Right atrium auricular region (tissue), 2 donors: ENCODE results near the gene ADAMTS17. TPM values are rescaled to one million over a fixed set of nuclear protein-coding genes. Genes with fewer than 3 reads are reported as not detected.

Experiments
- DNase-seq: peaks from one replicate; pipeline ENCODE4 v3.0.0-alpha.2; 2019; ENCODE audit warnings: low spot score
- H3K27ac ChIP-seq, 2 donors: fragments of 200-600 bp; sonication (generic); 1 replicate in 1 of 2; 2 replicates in 1 of 2; pipeline ENCODE4 v1.5.1; 2016 to 2019
- H3K27me3 ChIP-seq, 2 donors: fragments of 200-600 bp; sonication (generic); one replicate each; pipeline versions ENCODE4 v1.5.1 to v1.6.0; 2017 to 2019
- H3K36me3 ChIP-seq: fragments of 200-600 bp; sonication (generic); one replicate; pipeline ENCODE4 v1.5.1; 2016
- H3K4me1 ChIP-seq, 2 donors: fragments of 200-600 bp; sonication (generic); one replicate each; pipeline versions ENCODE4 v1.5.1 to v1.6.0; 2017 to 2019
- H3K4me3 ChIP-seq, 2 donors: fragments of 200-600 bp; sonication (generic); 1 replicate in 1 of 2; 2 replicates in 1 of 2; pipeline ENCODE4 v1.5.1; 2017 to 2019; ENCODE audit warnings: mild to moderate bottlenecking in 1 of 2, moderate library complexity in 1 of 2
- H3K9me3 ChIP-seq, 2 donors: fragments of 200-600 bp; sonication (generic); one replicate each; pipeline ENCODE4 v1.5.1; 2019
- CTCF ChIP-seq, 2 donors: fragments of 200-600 bp; sonication (generic); IDR thresholded peaks; one replicate each; pipeline ENCODE4 v1.5.1; 2019; ENCODE audit warnings: antibody characterized with exemption in 2 of 2
- total RNA-seq, 2 donors: library from RNA; depleted of rRNA; stranded (reverse); fragments of >200 nt; gene quantifications; one replicate each; pipeline ENCODE4 v1.1.0, GENCODE V29; 2016

Gene ADAMTS17
- total RNA-seq, 2 donors from 2014 or later, result 3.6 to 4.4 TPM

- Histone ChIP-seq H3K36me3 (no peaks in the 10 kb centered on the region), H3K4me1 (no peaks in the 10 kb centered on the region), H3K27ac (no peak overlapping the region), H3K27me3 (no peaks in the 10 kb centered on the region), H3K4me3 (no peak overlapping the region), H3K9me3 (peaks cover 0 to 18% of the 10 kb centered on the region in 2 donors)
- TF ChIP-seq CTCF (IDR thresholded peaks at IDR 0.05), result no peak
- DNase-seq, result no peak
Measured at GRCh38 chr15:100123611-100124010, 218.2 kb downstream of the ADAMTS17 start.

- Histone ChIP-seq H3K4me3 (no peak overlapping the region), H3K27me3 (no peaks in the 10 kb centered on the region), H3K27ac (no peak overlapping the region), H3K36me3 (no peaks in the 10 kb centered on the region), H3K4me1 (peaks cover 0 to 7% of the 10 kb centered on the region in 2 donors), H3K9me3 (peaks cover 0 to 18% of the 10 kb centered on the region in 2 donors)
- DNase-seq, result no peak
- TF ChIP-seq CTCF (IDR thresholded peaks at IDR 0.05), result no peak
Measured at GRCh38 chr15:100121285-100121684, 220.5 kb downstream of the ADAMTS17 start.

- Histone ChIP-seq H3K9me3 (peaks cover 0 to 18% of the 10 kb centered on the region in 2 donors), H3K4me1 (peaks cover 0 to 19% of the 10 kb centered on the region in 2 donors), H3K36me3 (no peaks in the 10 kb centered on the region), H3K27me3 (no peaks in the 10 kb centered on the region), H3K27ac (no peak overlapping the region), H3K4me3 (no peak overlapping the region)
- DNase-seq, result no peak
- TF ChIP-seq CTCF (IDR thresholded peaks at IDR 0.05), result no peak
Measured at GRCh38 chr15:100120111-100120510, 221.7 kb downstream of the ADAMTS17 start.

- no peak for TF ChIP-seq CTCF (IDR thresholded peaks at IDR 0.05)
- no peak overlapping the region for H3K4me3 ChIP-seq
- no peaks in the 10 kb centered on the region for H3K27me3 ChIP-seq
- no peaks in the 10 kb centered on the region for H3K36me3 ChIP-seq
- DNase-seq, result no peak
- peaks cover 0 to 18% of the 10 kb centered on the region in 2 donors for H3K9me3 ChIP-seq
- H3K4me1 ChIP-seq, result peaks cover 0 to 32% of the 10 kb centered on the region in 2 donors
- no peak overlapping the region for H3K27ac ChIP-seq
Measured at GRCh38 chr15:100118546-100118945, 223.2 kb downstream of the ADAMTS17 start.

- Histone ChIP-seq H3K36me3 (no peaks in the 10 kb centered on the region), H3K4me3 (no peak overlapping the region), H3K9me3 (peaks cover 0 to 10% of the 10 kb centered on the region in 2 donors), H3K27me3 (no peaks in the 10 kb centered on the region), H3K4me1 (peaks cover 0 to 52% of the 10 kb centered on the region in 2 donors), H3K27ac (peak overlapping the region; percentile 28 to 95)
- TF ChIP-seq CTCF (IDR thresholded peaks at IDR 0.05), result no peak
- no peak for DNase-seq
Measured at GRCh38 chr15:100116416-100117190, 225.2 kb downstream of the ADAMTS17 start.
